HG03039 (cell line): Measurements from ENCODE around the gene DIPK2A.
A peak's percentile ranks its signal among the peaks of the same experiment; 100 is the strongest.

Source experiments
- ATAC-seq: cut with Tn5 transposase; IDR thresholded peaks from one replicate; pipeline ENCODE4 v1.9.1; 2021; ENCODE audit warnings: mild to moderate bottlenecking, moderate library complexity; ENCODE audit not compliant: unreplicated experiment

The DIPK2A gene

GRCh38 chr3:143971359-143972154 is at the start of gene DIPK2A:
Gene DIPK2A, plus strand, starts transcription at chr3:143971823. Its CDS starts 510 bp downstream, at chr3:143972333.
- ATAC-seq: peak; percentile 54

GRCh38 chr3:143924522-143925285 is 46.9 kb upstream of the DIPK2A start:
- peak; percentile 56 for ATAC-seq

- ATAC-seq: no peak
Observed at GRCh38 chr3:143928056-143928455, 43.6 kb upstream of the DIPK2A start.

GRCh38 chr3:143928541-143929255 is 42.9 kb upstream of the DIPK2A start:
- no peak for ATAC-seq

- no peak for ATAC-seq
Observed at GRCh38 chr3:143934791-143935190, 36.8 kb upstream of the DIPK2A start.

GRCh38 chr3:143935678-143936077 is 35.9 kb upstream of the DIPK2A start:
- no peak for ATAC-seq

- ATAC-seq: no peak
Observed at GRCh38 chr3:143950810-143951209, 20.8 kb upstream of the DIPK2A start.

GRCh38 chr3:143951351-143951971 is 20.2 kb upstream of the DIPK2A start:
- ATAC-seq: no peak

GRCh38 chr3:143952569-143953072 is 19.0 kb upstream of the DIPK2A start:
- no peak for ATAC-seq

- ATAC-seq: no peak
Observed at GRCh38 chr3:143955113-143955512, 16.5 kb upstream of the DIPK2A start.

- ATAC-seq: no peak
Observed at GRCh38 chr3:143956838-143957237, 14.8 kb upstream of the DIPK2A start.

- ATAC-seq: no peak
Observed at GRCh38 chr3:143957453-143957852, 14.2 kb upstream of the DIPK2A start.

GRCh38 chr3:143958966-143959365 is 12.7 kb upstream of the DIPK2A start:
- no peak for ATAC-seq

- ATAC-seq: no peak
Observed at GRCh38 chr3:143961342-143961741, 10.3 kb upstream of the DIPK2A start.

- ATAC-seq: no peak
Observed at GRCh38 chr3:143963946-143964345, 7.7 kb upstream of the DIPK2A start.

GRCh38 chr3:143970773-143971358 is 757 bp upstream of the DIPK2A start:
- peak; percentile 11 for ATAC-seq

GRCh38 chr3:143972155-143972504 is 507 bp downstream of the DIPK2A start:
- no peak for ATAC-seq

GRCh38 chr3:143972505-143973258 is 1.1 kb downstream of the DIPK2A start:
- peak; percentile 27 for ATAC-seq

GRCh38 chr3:143973259-143974021 is 1.8 kb downstream of the DIPK2A start:
- ATAC-seq: no peak
